ENCODE results near the gene UROC1.

DNA sequence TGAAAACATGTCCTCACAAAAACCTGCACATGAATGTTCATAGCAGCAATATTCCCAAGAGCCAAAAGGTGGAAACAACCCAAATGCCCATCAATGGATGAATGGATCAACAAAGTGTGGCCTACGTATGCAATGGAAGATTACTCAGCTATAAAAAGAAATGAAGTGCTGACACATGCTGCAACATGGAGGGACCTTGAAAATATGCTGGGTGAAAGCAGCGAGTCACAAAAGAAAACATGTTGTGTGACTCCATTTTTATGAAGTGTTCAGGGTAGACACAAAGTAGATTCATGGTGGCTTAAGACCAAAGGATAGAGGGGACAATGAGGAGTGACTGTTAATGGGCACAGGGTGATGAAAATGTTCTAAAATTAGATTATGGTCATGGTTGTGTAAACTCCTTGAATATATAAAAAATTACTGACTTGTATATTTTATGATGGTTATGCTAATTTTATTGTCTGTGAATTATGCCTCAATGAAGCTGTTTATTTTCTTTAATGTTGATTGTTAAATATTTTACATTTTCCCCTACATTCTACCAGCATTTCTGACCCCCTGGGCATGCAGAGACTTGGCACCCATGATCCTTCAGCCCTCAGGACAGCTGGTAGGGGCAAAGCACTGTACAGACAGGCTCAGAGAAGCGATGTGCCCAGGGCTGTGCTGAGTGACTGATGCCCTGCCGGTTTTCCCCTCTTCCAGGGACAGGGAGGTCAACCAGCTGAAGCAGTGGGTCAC is 85.0 kb downstream of the UROC1 start:
- TF ChIP-seq, protein P1, sequence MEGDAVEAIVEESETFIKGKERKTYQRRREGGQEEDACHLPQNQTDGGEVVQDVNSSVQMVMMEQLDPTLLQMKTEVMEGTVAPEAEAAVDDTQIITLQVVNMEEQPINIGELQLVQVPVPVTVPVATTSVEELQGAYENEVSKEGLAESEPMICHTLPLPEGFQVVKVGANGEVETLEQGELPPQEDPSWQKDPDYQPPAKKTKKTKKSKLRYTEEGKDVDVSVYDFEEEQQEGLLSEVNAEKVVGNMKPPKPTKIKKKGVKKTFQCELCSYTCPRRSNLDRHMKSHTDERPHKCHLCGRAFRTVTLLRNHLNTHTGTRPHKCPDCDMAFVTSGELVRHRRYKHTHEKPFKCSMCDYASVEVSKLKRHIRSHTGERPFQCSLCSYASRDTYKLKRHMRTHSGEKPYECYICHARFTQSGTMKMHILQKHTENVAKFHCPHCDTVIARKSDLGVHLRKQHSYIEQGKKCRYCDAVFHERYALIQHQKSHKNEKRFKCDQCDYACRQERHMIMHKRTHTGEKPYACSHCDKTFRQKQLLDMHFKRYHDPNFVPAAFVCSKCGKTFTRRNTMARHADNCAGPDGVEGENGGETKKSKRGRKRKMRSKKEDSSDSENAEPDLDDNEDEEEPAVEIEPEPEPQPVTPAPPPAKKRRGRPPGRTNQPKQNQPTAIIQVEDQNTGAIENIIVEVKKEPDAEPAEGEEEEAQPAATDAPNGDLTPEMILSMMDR (conservative IDR thresholded peaks at IDR 0.05) = no peak
- no peak for TF ChIP-seq ZFX (IDR thresholded peaks at IDR 0.05)

Data from C4-2B (cell line).